Measurements from ENCODE around the gene CPD. TPM values are rescaled to one million over a fixed set of nuclear protein-coding genes. Genes with fewer than 3 reads are reported as not detected.

The CPD gene
- total and polyA plus RNA-seq, 8 donors, result 4.6 to 48.4 (median 32.7) TPM

GRCh38 chr17:30393911-30394867, 15.5 kb downstream of the CPD start:
- FAIRE-seq (no peak), DNase-seq (no peak), ATAC-seq (peak in 1 of 4 donors; percentile 11)
- peaks cover 0 to 10% (median 0%) of the 10 kb centered on the region in 3 donors for H3K36me3 ChIP-seq
- intact Hi-C loops (cut with DNase I), result no loop called here
- no peak overlapping the region for H3K4me3 ChIP-seq
- TF ChIP-seq CTCF (IDR thresholded peaks at IDR 0.05), result no peak
- H3K9me3 ChIP-seq, result no peaks in the 10 kb centered on the region
- no peaks in the 10 kb centered on the region for H3K27me3 ChIP-seq
- no peak overlapping the region for H3K27ac ChIP-seq
- WGBS, 2 donors, result 56 to 59% methylated on average over 5 of the region's 6 CpGs
- H3K4me1 ChIP-seq, result peaks cover 14 to 36% (median 36%) of the 10 kb centered on the region in 3 donors

GRCh38 chr17:30395398-30396022, 16.8 kb downstream of the CPD start:
- WGBS, 2 donors, result 15 to 22% methylated on average over 2 of the region's 2 CpGs
- Histone ChIP-seq H3K4me1 (peaks cover 14 to 36% (median 36%) of the 10 kb centered on the region in 3 donors), H3K9me3 (no peaks in the 10 kb centered on the region), H3K36me3 (peaks cover 0 to 7% (median 0%) of the 10 kb centered on the region in 3 donors), H3K27ac (peak overlapping the region in 2 of 4 donors; percentile 30 to 47), H3K4me3 (no peak overlapping the region), H3K27me3 (no peaks in the 10 kb centered on the region)
- ATAC-seq (peak; percentile 42 to 80 (median 73)), DNase-seq (no peak), FAIRE-seq (no peak)
- TF ChIP-seq CTCF (IDR thresholded peaks at IDR 0.05), result no peak
- intact Hi-C loops (cut with DNase I), result no loop called here

- peak; percentile 69 to 79 (median 74) for ATAC-seq
- no peak overlapping the region for H3K4me3 ChIP-seq
- DNase-seq, result no peak
- intact Hi-C loops (cut with DNase I), result no loop called here
- WGBS, 2 donors, result 11 to 22% methylated on average over 1 of the region's 1 CpG
- peaks cover 0 to 5% (median 0%) of the 10 kb centered on the region in 3 donors for H3K36me3 ChIP-seq
- H3K9me3 ChIP-seq, result no peaks in the 10 kb centered on the region
- H3K27me3 ChIP-seq, result no peaks in the 10 kb centered on the region
- FAIRE-seq, result no peak
- peaks cover 14 to 36% (median 36%) of the 10 kb centered on the region in 3 donors for H3K4me1 ChIP-seq
- no peak for TF ChIP-seq CTCF (IDR thresholded peaks at IDR 0.05)
- H3K27ac ChIP-seq, result peak overlapping the region in 2 of 4 donors; percentile 30 to 47
Observed at GRCh38 chr17:30396129-30396528, 17.4 kb downstream of the CPD start.

- ATAC-seq, result no peak
- no peak for FAIRE-seq
Observed at GRCh38 chr17:30396612-30397011, 17.9 kb downstream of the CPD start.

More at GRCh38 chr17:30396612-30397011, 17.9 kb downstream of the CPD start:
- no peaks in the 10 kb centered on the region for H3K36me3 ChIP-seq
- WGBS, 2 donors, result 28 to 30% methylated on average over 4 of the region's 4 CpGs
- H3K4me1 ChIP-seq, result peaks cover 14 to 36% (median 36%) of the 10 kb centered on the region in 3 donors
- no peak overlapping the region for H3K4me3 ChIP-seq
- TF ChIP-seq CTCF (IDR thresholded peaks at IDR 0.05), result no peak
- intact Hi-C loops (cut with DNase I), result no loop called here
- DNase-seq, result no peak
- no peaks in the 10 kb centered on the region for H3K9me3 ChIP-seq
- peak overlapping the region in 2 of 4 donors; percentile 30 to 47 for H3K27ac ChIP-seq
- no peaks in the 10 kb centered on the region for H3K27me3 ChIP-seq
